Measurements from ENCODE around the gene LRRC59. TPM values are rescaled to one million over a fixed set of nuclear protein-coding genes. Genes with fewer than 3 reads are reported as not detected.

LRRC59 gene
- polyA plus RNA-seq, 10 donors: 48.6 to 77.5 (median 53.2) TPM

DNA sequence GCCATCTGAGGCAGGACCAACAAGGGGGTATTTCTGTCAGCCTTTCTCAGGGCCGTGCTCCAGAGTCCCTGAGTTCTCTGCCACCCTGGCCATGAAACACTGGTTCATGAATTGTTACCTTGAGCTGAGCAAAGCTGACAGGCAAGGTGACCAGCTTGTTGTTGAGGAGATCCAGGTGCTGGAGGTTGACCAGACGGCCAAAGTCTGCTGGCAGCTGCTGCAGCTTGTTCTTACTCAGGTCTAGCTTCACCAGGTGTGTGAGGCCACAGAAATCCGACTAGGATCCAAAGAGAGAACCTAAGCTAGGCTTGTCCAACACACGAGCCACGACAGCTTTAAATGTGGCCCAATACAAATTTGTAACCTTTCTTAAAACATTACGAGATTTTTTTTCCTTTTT, 4.7 kb downstream of the LRRC59 start:
- no peak for DNase-seq

DNA sequence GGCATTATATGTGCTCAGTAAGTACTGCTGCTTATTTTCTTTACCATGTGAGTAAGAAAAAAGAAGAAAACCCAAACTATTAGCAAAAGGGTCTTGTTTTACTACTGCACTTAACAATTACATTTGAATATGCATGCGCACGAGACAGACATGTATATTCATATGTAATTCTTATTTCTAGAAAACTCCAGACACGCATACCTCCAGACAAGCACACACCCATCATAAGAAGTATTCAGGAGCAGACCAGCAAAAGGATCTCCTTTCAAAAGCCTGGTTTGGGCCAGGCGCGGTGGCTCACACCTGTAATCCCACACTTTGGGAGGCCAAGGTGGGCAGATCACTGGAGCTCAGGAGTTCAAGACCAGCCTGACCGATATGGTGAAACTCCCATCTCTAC, 7.8 kb downstream of the LRRC59 start:
- DNase-seq: no peak

DNA sequence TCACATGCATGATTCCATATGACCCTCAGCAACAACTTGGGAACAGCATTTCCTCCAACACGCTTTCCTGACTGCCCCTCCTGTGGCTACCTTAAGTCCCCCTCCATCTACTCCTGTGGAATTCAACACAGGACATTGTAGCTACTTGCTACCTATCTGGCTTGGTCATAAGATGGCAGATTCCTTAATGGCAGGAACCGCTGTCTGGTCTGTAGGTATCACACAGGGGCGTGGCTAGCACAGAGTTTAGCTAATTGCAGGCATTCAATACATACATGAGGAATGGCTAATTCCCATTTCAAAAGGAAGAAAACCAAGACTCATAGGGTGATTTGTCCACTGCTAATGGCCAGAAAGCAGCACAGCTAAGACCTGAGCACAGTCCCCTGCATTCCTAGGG, 8.6 kb downstream of the LRRC59 start:
- DNase-seq: no peak

GRCh38 chr17:50386510-50386909, 10.8 kb downstream of the LRRC59 start:
- DNase-seq: no peak

GRCh38 chr17:50382931-50383330, 14.4 kb downstream of the LRRC59 start:
- no peak for DNase-seq

GRCh38 chr17:50381920-50382319, 15.4 kb downstream of the LRRC59 start:
- DNase-seq: no peak

GRCh38 chr17:50381260-50381815, 16.0 kb downstream of the LRRC59 start:
- no peak for DNase-seq

GRCh38 chr17:50380369-50381259, 16.7 kb downstream of the LRRC59 start:
- DNase-seq: no peak

- DNase-seq: no peak
These were observed 17.8 kb downstream of the LRRC59 start for GRCh38 chr17:50379351-50380132.

GRCh38 chr17:50375858-50376538, 21.3 kb downstream of the LRRC59 start:
- DNase-seq: no peak

DNA sequence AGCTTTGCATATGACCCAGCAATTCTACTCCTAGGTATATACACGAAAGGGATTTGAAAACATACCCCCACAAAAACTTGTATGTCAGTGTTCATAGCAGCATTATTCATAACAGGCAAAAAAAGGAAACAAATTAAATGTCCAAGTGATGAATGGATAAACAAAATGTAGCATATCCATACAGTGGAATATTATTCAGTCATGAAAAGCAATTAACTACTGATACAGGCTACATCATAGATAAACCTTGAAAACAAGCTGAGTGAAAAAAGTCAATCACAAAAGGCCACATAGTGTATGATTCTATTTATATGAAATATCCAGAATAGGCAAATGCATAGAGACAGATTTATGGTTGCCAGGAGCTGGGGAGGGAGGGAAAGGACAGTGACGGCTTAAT, 23.6 kb downstream of the LRRC59 start:
- DNase-seq: no peak

DNA sequence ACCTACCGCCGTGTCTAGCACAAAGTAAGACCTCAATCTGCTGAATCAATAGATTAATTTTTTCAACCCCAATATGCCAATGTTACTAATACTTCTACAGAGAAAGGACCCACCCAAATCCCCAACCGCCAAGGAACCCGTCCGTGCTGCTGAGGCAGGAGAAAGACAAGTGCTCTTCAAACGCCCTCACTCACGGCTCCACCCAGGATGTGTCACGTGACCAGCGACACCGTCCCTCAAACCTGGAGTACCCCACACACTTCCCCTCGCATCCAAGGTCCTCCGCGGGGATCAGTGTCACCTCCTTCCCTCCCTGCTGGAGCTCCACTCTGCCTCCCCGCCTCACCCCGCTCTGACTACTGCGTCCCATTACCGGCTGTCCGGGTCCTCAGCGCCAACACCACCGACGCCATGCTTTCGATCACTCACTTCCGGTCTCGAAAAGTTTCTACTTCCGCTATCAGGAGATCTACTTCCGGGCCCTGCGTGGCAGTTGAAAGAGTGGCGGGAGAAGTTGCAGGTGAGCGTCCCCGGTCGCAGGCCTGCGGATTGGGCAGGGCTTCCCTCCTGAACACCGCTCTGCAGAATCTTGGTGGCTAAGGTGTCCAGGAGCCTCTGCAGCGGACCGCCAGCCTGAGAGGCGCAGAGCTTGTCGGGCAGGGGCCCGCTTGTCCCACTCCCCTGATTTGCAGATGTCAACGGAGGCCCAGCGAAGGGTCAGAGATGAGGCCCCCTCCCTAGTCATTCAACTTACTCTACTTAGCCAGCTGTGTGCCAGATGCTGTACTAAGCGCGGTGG, 24.4 kb downstream of the LRRC59 start, which contains the start of the genes EME1 and MRPL27:
EME1 (plus strand) TSS at position 472 of the 799 bp plus-strand sequence. CDS start 1,980 bp downstream, outside the sequence.
MRPL27 (minus strand) TSS at position 427 of the 799 bp plus-strand sequence; CDS start at position 413, 14 bp downstream.
- DNase-seq: peak; percentile 90 to 99 (median 93)

DNA sequence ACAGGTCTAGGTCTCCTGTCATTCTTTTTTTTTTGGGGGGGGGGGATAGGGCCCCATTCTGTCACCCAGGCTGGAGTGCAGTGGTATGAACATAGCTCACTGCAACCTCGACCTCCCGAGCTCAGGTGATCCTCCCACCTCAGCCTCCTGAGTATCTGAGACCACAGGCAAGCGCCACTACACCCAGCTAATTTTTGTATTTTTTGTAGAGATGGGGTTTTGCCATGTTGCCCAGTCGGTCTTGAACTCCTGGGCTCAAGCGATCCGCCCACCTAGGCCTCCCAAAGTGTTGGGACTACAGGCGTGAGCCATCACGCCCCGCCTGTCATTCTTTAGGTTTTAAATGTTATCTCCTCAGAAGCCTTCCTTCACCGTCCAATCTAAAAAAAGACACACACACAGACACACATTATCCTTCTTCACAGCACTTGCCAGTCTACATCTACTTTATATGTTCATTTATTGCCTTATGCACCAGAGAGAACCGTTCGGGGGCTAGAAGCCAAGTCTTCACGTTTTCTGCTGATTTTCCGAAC, 25.0 kb downstream of the LRRC59 start:
- DNase-seq: no peak

DNA sequence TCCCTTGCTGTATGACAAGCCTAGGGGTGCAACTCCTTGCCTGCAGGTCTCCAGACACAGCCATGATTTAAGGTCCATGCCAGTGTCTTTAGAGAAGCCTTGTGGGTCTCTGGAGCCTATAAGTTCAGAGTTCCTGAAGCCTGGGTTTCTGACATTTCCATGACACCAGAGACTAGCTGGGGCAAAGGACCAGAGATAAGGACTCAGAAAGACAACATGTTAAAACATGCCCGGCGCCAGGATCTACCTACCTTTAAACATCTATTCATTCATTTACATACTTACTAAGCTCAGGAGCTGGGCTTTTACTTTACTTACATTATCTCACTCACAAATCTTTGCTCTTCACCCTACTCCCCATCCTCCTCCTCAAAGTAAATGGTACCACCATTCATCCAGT, 25.8 kb downstream of the LRRC59 start:
- DNase-seq: no peak

DNA sequence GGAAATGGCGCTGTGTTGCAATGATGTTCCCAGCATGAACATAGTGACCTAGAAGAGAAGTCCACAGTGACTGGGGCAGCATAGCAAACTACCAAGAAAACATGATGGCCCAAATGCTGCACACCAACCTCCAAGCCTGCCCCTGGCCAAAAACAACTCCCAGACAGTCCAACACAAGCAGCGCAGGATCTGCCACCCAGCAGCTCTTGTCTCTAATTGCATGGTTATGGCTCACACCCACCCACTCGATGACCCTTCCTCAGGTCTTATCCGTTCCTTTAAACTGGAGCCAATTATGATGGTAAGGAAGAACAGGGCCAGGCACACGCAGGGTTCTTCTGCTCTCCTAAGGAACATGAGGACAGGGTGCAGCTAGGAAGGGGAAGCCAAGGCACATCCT, 27.3 kb downstream of the LRRC59 start:
- no peak for DNase-seq

GRCh38 chr17:50367401-50367800, 29.9 kb downstream of the LRRC59 start:
- no peak for DNase-seq

GRCh38 chr17:50365649-50366393, 31.5 kb downstream of the LRRC59 start:
- no peak for DNase-seq

DNA sequence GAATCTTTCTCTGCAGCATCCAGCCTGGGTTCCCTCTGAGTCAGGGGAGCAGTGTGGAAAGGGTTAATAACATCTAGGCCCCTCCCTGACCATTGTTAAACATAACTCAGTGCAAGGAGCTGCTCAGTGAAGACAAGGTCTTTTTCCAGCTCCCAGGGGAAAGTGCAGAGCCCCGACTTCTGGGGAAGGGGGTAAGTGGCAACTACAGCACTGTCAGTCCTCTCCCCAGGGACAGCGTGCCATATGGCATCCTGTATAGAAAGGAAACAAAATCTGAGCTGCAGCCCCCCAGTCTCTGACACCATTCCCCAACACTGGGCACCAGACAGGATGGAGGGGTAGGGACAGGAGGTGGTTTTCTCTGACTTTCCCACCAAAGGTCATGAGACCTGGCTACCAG, 32.2 kb downstream of the LRRC59 start:
- no peak for DNase-seq

- DNase-seq: no peak
These were observed 32.6 kb downstream of the LRRC59 start for GRCh38 chr17:50364715-50365114.

DNA sequence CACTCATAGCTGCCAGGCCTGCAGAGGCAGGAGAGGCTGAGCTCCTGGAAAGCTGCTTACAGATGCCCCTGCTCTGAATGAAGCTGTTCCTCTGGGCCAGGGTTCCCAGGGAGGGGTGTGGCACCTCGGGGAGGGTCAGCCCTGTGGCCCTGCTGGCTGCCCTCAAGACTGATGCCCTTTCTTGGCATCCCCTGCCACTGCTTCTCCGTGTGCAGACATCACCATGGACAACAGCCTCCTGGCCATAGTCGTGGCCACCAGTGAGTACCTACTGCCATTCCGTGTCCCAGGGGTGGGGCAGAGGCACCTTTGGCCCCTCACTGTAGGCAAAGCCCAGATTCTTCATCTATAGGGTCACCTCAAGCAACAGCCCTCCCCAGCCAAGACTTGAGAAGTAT, 33.3 kb downstream of the LRRC59 start:
- DNase-seq: no peak

Data from muscle of back (tissue), 11 donors.